CD4-positive, alpha-beta memory T cell (primary cell): ENCODE results near the gene PLPP6. TPM values are rescaled to one million over a fixed set of nuclear protein-coding genes. Genes with fewer than 3 reads are reported as not detected.

ENCODE experiments used
- CTCF ChIA-PET: fragments of 350-600 bp; sonication (Branson Sonifier 250); formaldehyde crosslinking; loops from one replicate; lab custom pipeline; 2021; ENCODE audit warnings: inconsistent platforms; ENCODE audit not compliant: partially characterized antibody; lab: Charles Lee
- POLR2A ChIA-PET: fragments of 350-600 bp; sonication (Branson Sonifier 250); formaldehyde crosslinking; loops from one replicate; lab custom pipeline; 2021; ENCODE audit not compliant: partially characterized antibody; lab: Charles Lee
- DNase-seq, 5 donors: peaks; one replicate each; pipeline versions ENCODE4 v3.0.0 to v3.0.0-alpha.2; 2020 to 2022; ENCODE audit warnings: mixed read lengths in 1 of 5
- H3K27ac ChIP-seq: one replicate; pipeline ENCODE4 v1.7.0; 2013; ENCODE audit warnings: low read depth, low read length
- H3K27me3 ChIP-seq: 2 replicates; pipeline ENCODE4 v1.7.0; 2013; ENCODE audit warnings: mild to moderate bottlenecking, low read length, moderate library complexity; ENCODE audit not compliant: insufficient read depth
- H3K36me3 ChIP-seq: 2 replicates; pipeline ENCODE4 v1.7.0; 2013; ENCODE audit warnings: mild to moderate bottlenecking, low read length, moderate library complexity; ENCODE audit not compliant: insufficient read depth
- H3K4me1 ChIP-seq: 2 replicates; pipeline ENCODE4 v1.7.0; 2013; ENCODE audit warnings: mild to moderate bottlenecking, low read length, moderate library complexity; ENCODE audit not compliant: insufficient read depth
- H3K4me3 ChIP-seq, 2 donors: one replicate each; pipeline ENCODE4 v1.7.0; 2013; ENCODE audit warnings: low read length in 2 of 2, mild to moderate bottlenecking in 1 of 2
- H3K9me3 ChIP-seq, 2 donors: one replicate each; pipeline ENCODE4 v1.7.0; 2013; ENCODE audit warnings: low read length in 2 of 2, control low read depth in 1 of 2; ENCODE audit not compliant: control insufficient read depth in 1 of 2
- H3K27ac Mint-ChIP-seq, 7 donors: one replicate each; pipeline ENCODE4 v1.8.0; 2020 to 2021; ENCODE audit warnings: mixed read lengths in 7 of 7, mild to moderate bottlenecking in 6 of 7, inconsistent platforms in 3 of 7, moderate library complexity in 3 of 7
- H3K27me3 Mint-ChIP-seq, 2 donors: one replicate each; pipeline ENCODE4 v1.8.0; 2020 to 2021; ENCODE audit warnings: mixed read lengths in 2 of 2
- H3K36me3 Mint-ChIP-seq, 2 donors: one replicate each; pipeline ENCODE4 v1.8.0; 2020 to 2021; ENCODE audit warnings: mixed read lengths in 2 of 2, inconsistent platforms in 1 of 2, mild to moderate bottlenecking in 1 of 2
- H3K4me1 Mint-ChIP-seq, 4 donors: one replicate each; pipeline ENCODE4 v1.8.0; 2020 to 2021; ENCODE audit warnings: mixed read lengths in 4 of 4, mild to moderate bottlenecking in 1 of 4
- H3K4me3 Mint-ChIP-seq, 8 donors: one replicate each; pipeline ENCODE4 v1.8.0; 2020 to 2021; ENCODE audit warnings: mixed read lengths in 8 of 8, mild to moderate bottlenecking in 7 of 8, moderate library complexity in 6 of 8, inconsistent platforms in 3 of 8
- H3K9me3 Mint-ChIP-seq, 8 donors: one replicate each; pipeline ENCODE4 v1.8.0; 2020 to 2021; ENCODE audit warnings: mixed read lengths in 8 of 8, mild to moderate bottlenecking in 5 of 8, inconsistent platforms in 3 of 8, moderate library complexity in 1 of 8
- intact Hi-C: fragments of 100-400 bp; cut with micrococcal nuclease; formaldehyde crosslinking; loops from one replicate; pipeline ENCODE4 v1.15.1; 2023
- polyA plus RNA-seq, 2 donors: library from polyadenylated mRNA; unstranded; fragments of 300-500 nt; fragmentation: Illumina TruSeq; gene quantifications; one replicate each; pipeline ENCODE4 v1.2.3, GENCODE V29; 2021
- total RNA-seq, 2 experiments: library from RNA; stranded (reverse); gene quantifications; one replicate each; pipeline ENCODE4 v1.2.3, GENCODE V29; 2021

The PLPP6 gene
- total and polyA plus RNA-seq, 4 experiments from 2014 or later: 3.2 to 23.8 (median 14.9) TPM

DNA sequence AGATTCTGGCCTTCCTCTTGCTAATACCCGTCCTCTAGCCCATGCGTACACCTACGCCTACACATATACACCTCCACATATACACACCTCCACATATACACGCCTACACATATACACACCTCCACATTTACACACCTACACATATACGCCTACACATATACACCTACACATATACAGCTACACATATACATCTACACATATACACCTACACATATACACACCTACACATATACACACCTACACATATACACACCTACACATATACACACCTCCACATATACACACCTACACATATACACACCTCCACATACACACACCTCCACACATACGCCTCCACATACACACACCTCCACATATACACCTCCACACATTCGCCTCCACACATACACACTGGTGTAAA is 51.8 kb downstream of the PLPP6 start:
- ChIA-PET POLR2A (interaction anchor here (0.5 kb wide), 1 partner anchor 152 kb away, joined by 3 read pairs; no protein-coding TSS in a partner anchor), CTCF (interaction anchor here (1.1 kb wide), 1 partner anchor 36 kb away, joined by 3 read pairs; no protein-coding TSS in a partner anchor)
- Histone ChIP-seq H3K27ac (no peak overlapping the region), H3K36me3 (peaks cover 39% of the 10 kb centered on the region), H3K9me3 (no peaks in the 10 kb centered on the region), H3K4me1 (no peaks in the 10 kb centered on the region), H3K27me3 (no peaks in the 10 kb centered on the region), H3K4me3 (no peak overlapping the region)
- intact Hi-C loops: no loop called here
- DNase-seq: no peak
- H3K27ac Mint-ChIP-seq: peak overlapping the region in 4 of 7 donors; percentile 1 to 53 (median 7)
- H3K9me3 Mint-ChIP-seq: no peaks in the 10 kb centered on the region
- H3K27me3 Mint-ChIP-seq: no peaks in the 10 kb centered on the region
- H3K4me1 Mint-ChIP-seq: no peaks in the 10 kb centered on the region
- H3K4me3 Mint-ChIP-seq: peak overlapping the region in 1 of 8 donors; percentile 1
- H3K36me3 Mint-ChIP-seq: peaks cover 34 to 55% of the 10 kb centered on the region in 2 donors

DNA sequence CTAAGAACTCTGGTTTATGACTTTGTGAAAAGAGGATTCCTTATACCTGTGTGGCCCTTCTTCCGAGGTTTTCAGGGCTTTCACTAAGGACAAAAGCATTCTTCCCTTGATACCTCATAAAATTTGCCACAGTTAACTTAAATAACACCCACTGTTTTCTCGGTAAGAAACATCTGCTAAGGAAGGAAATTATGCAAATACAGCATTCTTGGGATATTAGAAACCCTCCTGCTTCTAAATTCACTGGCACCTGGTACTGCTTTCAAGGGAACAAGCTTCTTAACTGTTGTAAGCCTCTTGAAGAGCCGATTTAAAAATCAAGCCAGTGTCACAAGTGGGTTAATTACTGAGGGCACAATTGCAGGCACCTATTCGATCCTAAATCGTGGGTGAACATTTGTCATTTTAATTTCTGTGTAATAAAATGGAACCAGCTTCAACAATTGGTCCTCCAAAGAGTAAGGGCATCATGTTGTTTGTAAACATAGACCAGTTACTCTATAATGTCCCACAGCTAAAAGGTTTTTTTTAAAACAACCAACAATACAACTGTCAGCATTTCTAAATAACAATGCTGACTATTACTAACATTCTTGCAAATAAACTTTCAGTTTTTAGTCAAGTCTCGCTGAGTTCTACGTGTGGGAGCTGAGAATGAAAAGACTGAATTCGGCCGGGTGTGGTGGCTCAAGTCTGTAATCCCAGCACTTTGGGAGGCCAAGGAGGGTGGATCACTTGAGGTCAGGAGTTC is 52.3 kb downstream of the PLPP6 start:
- no peaks in the 10 kb centered on the region for H3K4me1 ChIP-seq
- ChIA-PET CTCF (interaction anchor here (0.7 to 1.1 kb wide), 2 partner anchors 35 to 1709 kb away, joined by 3 to 5 read pairs; no protein-coding TSS in a partner anchor), POLR2A (no interaction called here)
- DNase-seq: no peak
- H3K4me3 ChIP-seq: no peak overlapping the region
- no peaks in the 10 kb centered on the region for H3K9me3 ChIP-seq
- H3K27me3 Mint-ChIP-seq: no peaks in the 10 kb centered on the region
- no peaks in the 10 kb centered on the region for H3K4me1 Mint-ChIP-seq
- no peak overlapping the region for H3K27ac ChIP-seq
- H3K27me3 ChIP-seq: no peaks in the 10 kb centered on the region
- intact Hi-C loops: no loop called here
- H3K27ac Mint-ChIP-seq: peak overlapping the region in 4 of 7 donors; percentile 6 to 65 (median 17)
- H3K36me3 Mint-ChIP-seq: peaks cover 32 to 56% of the 10 kb centered on the region in 2 donors
- H3K4me3 Mint-ChIP-seq: no peak overlapping the region
- H3K9me3 Mint-ChIP-seq: no peaks in the 10 kb centered on the region
- H3K36me3 ChIP-seq: peaks cover 42% of the 10 kb centered on the region

Other genes with a start within 250 kb of the PLPP6 start
- gene SLC1A1, start 171.8 kb upstream of the PLPP6 start, total RNA-seq: under 1 TPM; 0.52 to 1.00 TPM
- under 1 TPM in 1 of 2 donors, not detected in 1; 0.25 TPM for gene SLC1A1, start 171.8 kb upstream of the PLPP6 start, polyA plus RNA-seq
- gene SPATA6L, start 4.2 kb downstream of the PLPP6 start, total RNA-seq: 1 to 10 TPM; 1.9 to 3.4 TPM
- not detected for gene SPATA6L, start 4.2 kb downstream of the PLPP6 start, polyA plus RNA-seq
- 10 to 100 TPM; 27.2 to 27.8 TPM for gene CDC37L1, start 17.3 kb downstream of the PLPP6 start, total RNA-seq
- 10 to 100 TPM; 15.8 to 17.8 TPM for gene CDC37L1, start 17.3 kb downstream of the PLPP6 start, polyA plus RNA-seq
- gene AK3, start 78.9 kb downstream of the PLPP6 start, total RNA-seq: 10 to 100 TPM; 23.1 to 25.2 TPM
- gene AK3, start 78.9 kb downstream of the PLPP6 start, polyA plus RNA-seq: 10 to 100 TPM; 28.3 to 47.9 TPM
- gene RCL1, start 130.7 kb downstream of the PLPP6 start, total RNA-seq: 10 to 100 TPM; 15.2 to 17.8 TPM
- 10 to 100 TPM; 15.5 to 21.1 TPM for gene RCL1, start 130.7 kb downstream of the PLPP6 start, polyA plus RNA-seq